NCI-H226 (cell line): ENCODE data around the gene CTDP1.

Experiments
- DNase-seq: peaks from one replicate; pipeline ENCODE4 v3.0.0-alpha.2; 2015

CTDP1 gene

GRCh38 chr18:79770826-79771225 is 91.2 kb downstream of the CTDP1 start:
- DNase-seq: no peak

GRCh38 chr18:79771446-79772107 is 92.0 kb downstream of the CTDP1 start:
- no peak for DNase-seq

GRCh38 chr18:79772108-79772864 is 92.7 kb downstream of the CTDP1 start:
- DNase-seq: no peak

- DNase-seq: no peak
These were observed 93.5 kb downstream of the CTDP1 start for GRCh38 chr18:79772865-79773696.

GRCh38 chr18:79774111-79774510 is 94.5 kb downstream of the CTDP1 start:
- DNase-seq: no peak

- no peak for DNase-seq
These were observed 96.0 kb downstream of the CTDP1 start for GRCh38 chr18:79775441-79776221.

- DNase-seq: no peak
These were observed 97.1 kb downstream of the CTDP1 start for GRCh38 chr18:79776674-79777073.

- DNase-seq: no peak
These were observed 98.7 kb downstream of the CTDP1 start for GRCh38 chr18:79778291-79778791.

GRCh38 chr18:79779021-79779699 is 99.6 kb downstream of the CTDP1 start:
- DNase-seq: no peak

GRCh38 chr18:79779700-79780190 is 100.1 kb downstream of the CTDP1 start:
- no peak for DNase-seq

- DNase-seq: no peak
These were observed 100.9 kb downstream of the CTDP1 start for GRCh38 chr18:79780547-79780946.

GRCh38 chr18:79781331-79781941 is 101.8 kb downstream of the CTDP1 start:
- no peak for DNase-seq

- no peak for DNase-seq
These were observed 103.1 kb downstream of the CTDP1 start for GRCh38 chr18:79782566-79783308.

GRCh38 chr18:79784071-79784913 is 104.7 kb downstream of the CTDP1 start:
- DNase-seq: no peak

GRCh38 chr18:79784965-79785770 is 105.6 kb downstream of the CTDP1 start:
- DNase-seq: no peak

GRCh38 chr18:79785831-79786230 is 106.2 kb downstream of the CTDP1 start:
- no peak for DNase-seq

GRCh38 chr18:79786304-79786703 is 106.7 kb downstream of the CTDP1 start:
- no peak for DNase-seq

GRCh38 chr18:79786786-79787526 is 107.4 kb downstream of the CTDP1 start:
- no peak for DNase-seq
